ENCODE data around the gene ESM1. TPM values are rescaled to one million over a fixed set of nuclear protein-coding genes. Genes with fewer than 3 reads are reported as not detected.
"Not testable (repeated sequence)": the region's sequence is repeated elsewhere in the genome, so short reads cannot be mapped to it uniquely, and the experiment has no call there.

The ESM1 gene
- total RNA-seq, 1 donor from 2014 or later = 0.29 TPM

DNA sequence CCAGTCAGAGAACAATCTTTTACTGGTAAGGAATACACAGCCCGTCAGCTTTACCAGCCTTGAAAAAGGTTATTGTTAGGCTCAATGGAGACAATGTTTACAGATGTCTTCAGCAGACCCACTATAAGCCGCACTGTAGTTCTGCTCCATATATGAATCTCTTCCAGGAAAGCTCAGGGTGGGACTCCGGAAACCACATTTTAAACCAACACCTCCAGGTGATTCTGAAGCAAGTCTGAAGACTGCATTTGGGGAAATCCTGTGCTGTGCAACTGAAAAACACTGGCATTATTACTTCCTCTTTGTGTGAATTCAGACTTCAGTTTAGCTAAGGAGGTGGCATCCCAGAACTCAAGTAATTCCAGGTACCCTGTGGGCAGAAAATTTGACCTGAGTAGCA lies 42.2 kb upstream of the ESM1 start:
- no peak for DNase-seq (ENCODE audit: extremely low spot score, unreplicated experiment)
- H3K27ac Mint-ChIP-seq = no peak overlapping the region
- no peaks in the 10 kb centered on the region for H3K36me3 Mint-ChIP-seq
- TF ChIP-seq, protein P1, sequence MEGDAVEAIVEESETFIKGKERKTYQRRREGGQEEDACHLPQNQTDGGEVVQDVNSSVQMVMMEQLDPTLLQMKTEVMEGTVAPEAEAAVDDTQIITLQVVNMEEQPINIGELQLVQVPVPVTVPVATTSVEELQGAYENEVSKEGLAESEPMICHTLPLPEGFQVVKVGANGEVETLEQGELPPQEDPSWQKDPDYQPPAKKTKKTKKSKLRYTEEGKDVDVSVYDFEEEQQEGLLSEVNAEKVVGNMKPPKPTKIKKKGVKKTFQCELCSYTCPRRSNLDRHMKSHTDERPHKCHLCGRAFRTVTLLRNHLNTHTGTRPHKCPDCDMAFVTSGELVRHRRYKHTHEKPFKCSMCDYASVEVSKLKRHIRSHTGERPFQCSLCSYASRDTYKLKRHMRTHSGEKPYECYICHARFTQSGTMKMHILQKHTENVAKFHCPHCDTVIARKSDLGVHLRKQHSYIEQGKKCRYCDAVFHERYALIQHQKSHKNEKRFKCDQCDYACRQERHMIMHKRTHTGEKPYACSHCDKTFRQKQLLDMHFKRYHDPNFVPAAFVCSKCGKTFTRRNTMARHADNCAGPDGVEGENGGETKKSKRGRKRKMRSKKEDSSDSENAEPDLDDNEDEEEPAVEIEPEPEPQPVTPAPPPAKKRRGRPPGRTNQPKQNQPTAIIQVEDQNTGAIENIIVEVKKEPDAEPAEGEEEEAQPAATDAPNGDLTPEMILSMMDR (conservative IDR thresholded peaks at IDR 0.05) = no peak
- H3K27me3 Mint-ChIP-seq = peaks cover 6% of the 10 kb centered on the region
- no peaks in the 10 kb centered on the region for H3K4me1 Mint-ChIP-seq (ENCODE audit: unreplicated experiment)
- H3K4me3 Mint-ChIP-seq = no peak overlapping the region
- no peaks in the 10 kb centered on the region for H3K9me3 Mint-ChIP-seq

DNA sequence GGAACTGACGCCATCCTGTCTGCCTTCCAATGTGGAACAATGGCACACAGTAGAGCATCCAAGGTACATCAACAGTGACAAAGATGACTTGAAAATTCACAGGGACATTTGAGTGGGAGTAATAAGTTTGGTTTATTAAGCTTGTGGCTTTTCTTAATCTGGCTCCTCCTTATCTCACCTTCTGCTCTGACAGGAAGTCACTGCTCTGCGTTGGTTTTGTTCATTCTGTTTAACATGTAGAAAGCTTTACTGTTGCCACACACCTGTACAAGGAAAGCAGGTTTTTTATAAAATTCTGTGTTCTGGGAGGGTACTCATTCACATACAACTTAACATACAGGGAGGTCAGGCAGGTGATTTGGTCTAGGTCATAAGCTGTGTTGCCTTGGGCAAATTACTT lies 37.1 kb upstream of the ESM1 start:
- no peak overlapping the region for H3K4me3 Mint-ChIP-seq
- H3K27me3 Mint-ChIP-seq = peaks cover 6% of the 10 kb centered on the region
- no peaks in the 10 kb centered on the region for H3K4me1 Mint-ChIP-seq (ENCODE audit: unreplicated experiment)
- no peaks in the 10 kb centered on the region for H3K9me3 Mint-ChIP-seq
- TF ChIP-seq, protein P1 (conservative IDR thresholded peaks at IDR 0.05) = no peak
- H3K27ac Mint-ChIP-seq = no peak overlapping the region
- no peak for DNase-seq (ENCODE audit: extremely low spot score, unreplicated experiment)
- no peaks in the 10 kb centered on the region for H3K36me3 Mint-ChIP-seq

DNA sequence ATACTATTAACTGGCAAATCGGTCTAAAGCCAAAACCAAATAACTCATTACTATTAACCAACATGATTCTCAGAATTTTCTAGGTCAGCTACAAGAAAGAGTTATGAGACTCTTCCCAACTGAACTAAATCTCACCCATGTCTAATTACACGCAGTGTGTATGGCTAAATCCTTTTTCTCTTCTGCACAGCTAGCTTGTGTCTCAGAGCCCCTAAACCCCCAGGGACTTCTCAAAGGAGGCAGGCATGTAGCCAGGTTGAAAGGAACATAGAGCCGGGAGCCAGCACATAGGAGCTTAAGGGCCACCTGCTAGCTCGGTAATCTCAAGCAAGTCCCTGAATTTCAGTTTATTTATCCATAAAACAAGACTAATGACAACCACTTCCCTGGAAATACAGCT lies 36.4 kb upstream of the ESM1 start:
- Mint-ChIP-seq H3K27ac (no peak overlapping the region), H3K4me1 (ENCODE audit: unreplicated experiment) (no peaks in the 10 kb centered on the region), H3K4me3 (no peak overlapping the region), H3K36me3 (no peaks in the 10 kb centered on the region), H3K9me3 (no peaks in the 10 kb centered on the region), H3K27me3 (peaks cover 6% of the 10 kb centered on the region)
- DNase-seq (ENCODE audit: extremely low spot score, unreplicated experiment) = no peak
- TF ChIP-seq, protein P1 (conservative IDR thresholded peaks at IDR 0.05) = no peak

DNA sequence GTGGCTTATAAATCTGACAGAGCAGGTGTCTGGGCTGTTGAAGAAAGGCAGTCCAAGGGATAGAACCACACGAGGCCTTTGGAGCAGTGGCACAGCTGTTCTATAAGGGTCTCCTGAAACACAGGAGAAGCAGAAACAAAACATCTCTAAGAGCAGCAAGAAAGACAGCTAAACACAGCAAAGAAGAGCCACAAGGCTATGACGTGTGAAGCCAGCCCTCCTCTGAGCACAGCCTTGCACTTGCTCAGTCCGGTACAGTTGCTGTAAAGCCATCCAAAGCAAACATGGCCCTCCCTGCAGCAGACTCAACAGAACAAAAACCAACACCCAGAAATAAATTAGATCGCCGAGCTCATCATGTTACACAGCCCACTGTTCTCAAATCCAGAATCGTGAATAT lies 36.0 kb upstream of the ESM1 start:
- peaks cover 6% of the 10 kb centered on the region for H3K27me3 Mint-ChIP-seq
- H3K4me3 Mint-ChIP-seq = no peak overlapping the region
- H3K4me1 Mint-ChIP-seq (ENCODE audit: unreplicated experiment) = no peaks in the 10 kb centered on the region
- TF ChIP-seq, protein P1 (conservative IDR thresholded peaks at IDR 0.05) = no peak
- no peaks in the 10 kb centered on the region for H3K9me3 Mint-ChIP-seq
- H3K36me3 Mint-ChIP-seq = no peaks in the 10 kb centered on the region
- no peak for DNase-seq (ENCODE audit: extremely low spot score, unreplicated experiment)
- no peak overlapping the region for H3K27ac Mint-ChIP-seq

DNA sequence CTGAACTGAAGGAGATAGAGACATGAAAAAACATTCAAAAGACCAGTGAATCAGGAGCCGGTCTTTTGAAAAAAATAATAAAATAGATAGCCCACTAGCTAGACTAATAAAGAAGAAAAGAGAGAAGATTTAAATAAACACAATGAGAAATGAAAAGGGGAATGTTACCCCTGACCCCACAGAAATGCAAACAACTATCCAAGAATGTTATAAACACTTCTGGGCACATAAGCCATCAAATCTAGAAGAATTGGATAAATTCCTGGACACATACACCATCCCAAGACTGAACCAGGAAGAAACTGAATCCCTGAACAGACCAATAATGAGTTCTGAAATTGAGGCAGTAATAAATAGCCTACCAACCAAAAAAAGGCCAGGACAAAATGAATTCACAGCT lies 24.8 kb upstream of the ESM1 start:
- peaks cover 17% of the 10 kb centered on the region for H3K27me3 Mint-ChIP-seq
- H3K36me3 Mint-ChIP-seq; DNase-seq (ENCODE audit: extremely low spot score, unreplicated experiment); H3K27ac Mint-ChIP-seq; H3K4me1 Mint-ChIP-seq (ENCODE audit: unreplicated experiment); H3K4me3 Mint-ChIP-seq; H3K9me3 Mint-ChIP-seq: not testable (repeated sequence)

DNA sequence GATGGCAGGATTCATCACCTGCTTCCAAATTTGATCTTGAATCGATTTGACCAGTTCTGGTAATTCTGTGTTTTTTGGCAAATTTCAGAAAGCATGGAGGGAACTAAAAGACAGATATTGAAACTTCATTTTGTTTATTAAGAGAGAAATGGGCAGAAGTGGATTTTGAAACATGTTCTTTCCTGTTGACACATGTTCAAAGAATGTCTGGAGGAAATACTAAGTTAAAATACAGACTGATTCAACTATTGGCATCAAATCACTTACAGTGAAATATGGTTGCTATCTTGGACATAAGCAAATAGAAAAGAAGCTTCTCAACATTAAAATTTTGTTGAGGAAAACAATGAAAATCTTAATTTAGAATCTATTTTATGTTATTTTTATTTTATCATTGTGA lies 19.3 kb upstream of the ESM1 start:
- DNase-seq (ENCODE audit: extremely low spot score, unreplicated experiment) = no peak
- Mint-ChIP-seq H3K9me3 (no peaks in the 10 kb centered on the region), H3K36me3 (no peaks in the 10 kb centered on the region), H3K4me3 (no peak overlapping the region), H3K27ac (no peak overlapping the region), H3K27me3 (peaks cover 14% of the 10 kb centered on the region), H3K4me1 (ENCODE audit: unreplicated experiment) (no peaks in the 10 kb centered on the region)
- TF ChIP-seq, protein P1 (conservative IDR thresholded peaks at IDR 0.05) = no peak

All from type B pancreatic cell (in vitro differentiated cells).